Cardiac fibroblast (primary cell): ENCODE results near the gene ZNF213.

Experiments
- DNase-seq, 2 donors: peaks; one replicate each; pipeline versions ENCODE4 v3.0.0 to v3.0.0-alpha.2; 2010; ENCODE audit warnings: low read depth in 2 of 2
- H3K4me3 ChIP-seq, 2 donors: replicated peaks in 1 of 2; 1 replicate in 1 of 2; 2 replicates in 1 of 2; pipeline ENCODE4 v1.5.1; 2011; ENCODE audit warnings: low read depth in 2 of 2, low read length in 2 of 2, mild to moderate bottlenecking in 2 of 2, moderate library complexity in 1 of 2
- TF ChIP-seq, protein P1 (sequence below): IDR thresholded peaks from one replicate; pipeline ENCODE4 v1.5.1; 2011; ENCODE audit warnings: low read depth, mild to moderate bottlenecking, low read length, inconsistent platforms

Gene ZNF213

GRCh38 chr16:3115561-3115960 is 19.3 kb upstream of the ZNF213 start:
- no peak for DNase-seq
- no peak overlapping the region for H3K4me3 ChIP-seq
- TF ChIP-seq, protein P1, sequence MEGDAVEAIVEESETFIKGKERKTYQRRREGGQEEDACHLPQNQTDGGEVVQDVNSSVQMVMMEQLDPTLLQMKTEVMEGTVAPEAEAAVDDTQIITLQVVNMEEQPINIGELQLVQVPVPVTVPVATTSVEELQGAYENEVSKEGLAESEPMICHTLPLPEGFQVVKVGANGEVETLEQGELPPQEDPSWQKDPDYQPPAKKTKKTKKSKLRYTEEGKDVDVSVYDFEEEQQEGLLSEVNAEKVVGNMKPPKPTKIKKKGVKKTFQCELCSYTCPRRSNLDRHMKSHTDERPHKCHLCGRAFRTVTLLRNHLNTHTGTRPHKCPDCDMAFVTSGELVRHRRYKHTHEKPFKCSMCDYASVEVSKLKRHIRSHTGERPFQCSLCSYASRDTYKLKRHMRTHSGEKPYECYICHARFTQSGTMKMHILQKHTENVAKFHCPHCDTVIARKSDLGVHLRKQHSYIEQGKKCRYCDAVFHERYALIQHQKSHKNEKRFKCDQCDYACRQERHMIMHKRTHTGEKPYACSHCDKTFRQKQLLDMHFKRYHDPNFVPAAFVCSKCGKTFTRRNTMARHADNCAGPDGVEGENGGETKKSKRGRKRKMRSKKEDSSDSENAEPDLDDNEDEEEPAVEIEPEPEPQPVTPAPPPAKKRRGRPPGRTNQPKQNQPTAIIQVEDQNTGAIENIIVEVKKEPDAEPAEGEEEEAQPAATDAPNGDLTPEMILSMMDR: no peak

GRCh38 chr16:3118204-3118790 is 16.5 kb upstream of the ZNF213 start:
- TF ChIP-seq, protein P1: no peak

GRCh38 chr16:3118846-3119245 is 16.0 kb upstream of the ZNF213 start:
- no peak overlapping the region for H3K4me3 ChIP-seq
- TF ChIP-seq, protein P1: no peak
- DNase-seq: no peak

More at GRCh38 chr16:3118204-3118790, 16.5 kb upstream of the ZNF213 start:
- DNase-seq: no peak
- H3K4me3 ChIP-seq: no peak overlapping the region

GRCh38 chr16:3119286-3119685 is 15.5 kb upstream of the ZNF213 start:
- H3K4me3 ChIP-seq: no peak overlapping the region
- no peak for DNase-seq
- TF ChIP-seq, protein P1: no peak

GRCh38 chr16:3119701-3120408 is 15.0 kb upstream of the ZNF213 start:
- H3K4me3 ChIP-seq: no peak overlapping the region
- no peak for DNase-seq
- TF ChIP-seq, protein P1: no peak

- TF ChIP-seq, protein P1: no peak
- no peak for DNase-seq
- H3K4me3 ChIP-seq: no peak overlapping the region
Measured at GRCh38 chr16:3120435-3120834, 14.4 kb upstream of the ZNF213 start.
